HG02885 (cell line): ENCODE data around the gene FOXP3.

Source experiments
- ATAC-seq: cut with Tn5 transposase; IDR thresholded peaks from one replicate; pipeline ENCODE4 v1.9.1; 2021; ENCODE audit warnings: mild to moderate bottlenecking; ENCODE audit not compliant: unreplicated experiment, poor library complexity

Gene FOXP3

GRCh38 chrX:49227726-49228125, 36.8 kb downstream of the FOXP3 start:
- ATAC-seq, result no peak

GRCh38 chrX:49226946-49227345, 37.6 kb downstream of the FOXP3 start:
- no peak for ATAC-seq

GRCh38 chrX:49225858-49226257, 38.7 kb downstream of the FOXP3 start:
- ATAC-seq, result no peak

GRCh38 chrX:49221868-49222267, 42.6 kb downstream of the FOXP3 start:
- ATAC-seq, result no peak

- ATAC-seq, result no peak
These were observed 44.4 kb downstream of the FOXP3 start for GRCh38 chrX:49220100-49220499.

GRCh38 chrX:49214996-49215526, 49.4 kb downstream of the FOXP3 start:
- ATAC-seq, result no peak

GRCh38 chrX:49214416-49214815, 50.1 kb downstream of the FOXP3 start:
- ATAC-seq, result no peak

GRCh38 chrX:49212861-49213260, 51.6 kb downstream of the FOXP3 start:
- ATAC-seq, result no peak

GRCh38 chrX:49212209-49212608, 52.3 kb downstream of the FOXP3 start:
- ATAC-seq, result no peak

- no peak for ATAC-seq
These were observed 53.4 kb downstream of the FOXP3 start for GRCh38 chrX:49211074-49211473.

GRCh38 chrX:49210406-49210805, 54.1 kb downstream of the FOXP3 start:
- ATAC-seq, result no peak

- no peak for ATAC-seq
These were observed 54.9 kb downstream of the FOXP3 start for GRCh38 chrX:49209434-49210251.

- no peak for ATAC-seq
These were observed 56.1 kb downstream of the FOXP3 start for GRCh38 chrX:49208399-49208798.

- ATAC-seq, result no peak
These were observed 58.0 kb downstream of the FOXP3 start for GRCh38 chrX:49206543-49206942.

GRCh38 chrX:49205443-49205842, 59.1 kb downstream of the FOXP3 start:
- ATAC-seq, result no peak

GRCh38 chrX:49204709-49205108, 59.8 kb downstream of the FOXP3 start:
- ATAC-seq, result no peak

- no peak for ATAC-seq
These were observed 60.5 kb downstream of the FOXP3 start for GRCh38 chrX:49204017-49204416.

GRCh38 chrX:49203536-49203935, 61.0 kb downstream of the FOXP3 start:
- ATAC-seq, result no peak

- no peak for ATAC-seq
These were observed 62.5 kb downstream of the FOXP3 start for GRCh38 chrX:49202022-49202421.
